Measurements from ENCODE around the gene ZNF566.

- TF ChIP-seq CTCF (conservative IDR thresholded peaks at IDR 0.05; ENCODE audit: low read depth, low read length) (no peak), RAD21 (IDR thresholded peaks at IDR 0.05; ENCODE audit: low read length) (no peak), POLR2A (IDR thresholded peaks at IDR 0.05; ENCODE audit: low read depth, low read length) (no peak), MAFK (IDR thresholded peaks at IDR 0.05; ENCODE audit: low read depth, low read length) (no peak), USF2 (IDR thresholded peaks at IDR 0.05; ENCODE audit: low read depth, low read length) (no peak), NFE2L2 (IDR thresholded peaks at IDR 0.05; ENCODE audit: low read depth, low read length) (no peak), RCOR1 (IDR thresholded peaks at IDR 0.05; ENCODE audit: insufficient replicate concordance, low read length) (no peak)
These were observed 35.3 kb upstream of the ZNF566 start for GRCh38 chr19:36524617-36525016.

Measured in IMR-90 (cell line).